Loucy (cell line): ENCODE measurements around the gene MAPK8IP2.

Experiments used
- CTCF ChIP-seq: fragments of 200-600 bp; sonication (generic); conservative IDR thresholded peaks from 2 replicates; pipeline ENCODE4 v1.5.1; 2014; ENCODE audit warnings: mild to moderate bottlenecking, antibody characterized with exemption, low read length
- EZH2phosphoT487 ChIP-seq: fragments of 200-600 bp; IDR thresholded peaks from 2 replicates; pipeline ENCODE4 v1.6.1; 2018; ENCODE audit warnings: antibody characterized with exemption, mild to moderate bottlenecking, moderate library complexity, borderline replicate concordance

GRCh38 chr22:50656122-50657070 lies 55.8 kb downstream of the MAPK8IP2 start:
- TF ChIP-seq CTCF (no peak), EZH2phosphoT487 (no peak)
